ENCODE results near the gene KRTAP9-4. TPM values are rescaled to one million over a fixed set of nuclear protein-coding genes. Genes with fewer than 3 reads are reported as not detected.
A peak's percentile ranks its signal among the peaks of the same experiment; 100 is the strongest.
"Not testable (repeated sequence)": the region's sequence is repeated elsewhere in the genome, so short reads cannot be mapped to it uniquely, and the experiment has no call there.

The KRTAP9-4 gene
- total and polyA plus RNA-seq, 3 experiments from 2014 or later: not detected

GRCh38 chr17:41271858-41272257 is 22.4 kb downstream of the KRTAP9-4 start:
- POLR2A ChIA-PET: no interaction called here
- no peak overlapping the region for H3K4me3 Mint-ChIP-seq
- no peak for DNase-seq

DNA sequence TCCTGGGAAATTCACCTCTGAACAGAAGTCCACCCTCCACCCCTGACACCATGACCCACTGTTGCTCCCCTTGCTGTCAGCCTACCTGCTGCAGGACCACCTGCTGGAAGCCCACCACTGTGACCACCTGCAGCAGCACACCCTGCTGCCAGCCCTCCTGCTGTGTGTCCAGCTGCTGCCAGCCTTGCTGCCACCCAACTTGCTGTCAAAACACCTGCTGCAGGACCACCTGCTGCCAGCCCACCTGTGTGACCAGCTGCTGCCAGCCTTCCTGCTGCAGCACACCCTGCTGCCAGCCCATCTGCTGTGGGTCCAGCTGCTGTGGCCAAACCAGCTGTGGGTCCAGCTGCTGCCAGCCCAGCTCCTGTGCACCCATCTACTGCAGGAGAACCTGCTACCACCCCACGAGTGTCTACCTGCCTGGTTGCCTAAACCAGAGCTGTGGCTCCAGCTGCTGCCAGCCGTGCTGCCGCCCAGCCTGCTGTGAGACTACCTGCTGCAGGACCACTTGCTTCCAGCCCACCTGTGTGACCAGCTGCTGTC is 26.2 kb downstream of the KRTAP9-4 start, which contains the start of gene KRTAP9-7:
TSS of gene KRTAP9-7 (plus strand) at position 51 of the 543 bp plus-strand sequence. CDS start at position 51, 0 bp downstream.
- H3K27me3 Mint-ChIP-seq: peaks cover 6 to 45% of the 10 kb centered on the region in 2 donors
- H3K36me3 ChIP-seq (ENCODE audit: insufficient read depth, low read length); H3K27me3 ChIP-seq (ENCODE audit: insufficient read depth, low read length, poor library complexity, severe bottlenecking); CTCF ChIA-PET; H3K4me3 Mint-ChIP-seq; POLR2A ChIA-PET; H3K27ac ChIP-seq (ENCODE audit: low read depth, low read length); H3K4me1 ChIP-seq (ENCODE audit: insufficient read depth, low read length); DNase-seq; H3K9me3 ChIP-seq (ENCODE audit: low read length); H3K4me3 ChIP-seq (ENCODE audit: low read length); H3K9me3 Mint-ChIP-seq; H3K36me3 Mint-ChIP-seq; H3K4me1 Mint-ChIP-seq: not testable (repeated sequence)
- H3K27ac Mint-ChIP-seq: peak within 1 kb of the TSS in 1 of 8 donors; percentile 43

More at GRCh38 chr17:41271858-41272257, 22.4 kb downstream of the KRTAP9-4 start:
- no peaks in the 10 kb centered on the region for H3K9me3 Mint-ChIP-seq
- H3K27ac Mint-ChIP-seq: no peak overlapping the region
- no peak overlapping the region for H3K27ac ChIP-seq (ENCODE audit: low read depth, low read length)
- no peaks in the 10 kb centered on the region for H3K4me1 Mint-ChIP-seq
- no peaks in the 10 kb centered on the region for H3K27me3 ChIP-seq (ENCODE audit: insufficient read depth, low read length, poor library complexity, severe bottlenecking)
- H3K27me3 Mint-ChIP-seq: peaks cover 2 to 12% of the 10 kb centered on the region in 2 donors
- H3K4me1 ChIP-seq (ENCODE audit: insufficient read depth, low read length): no peaks in the 10 kb centered on the region
- no peaks in the 10 kb centered on the region for H3K9me3 ChIP-seq (ENCODE audit: low read length)
- H3K36me3 ChIP-seq (ENCODE audit: insufficient read depth, low read length): no peaks in the 10 kb centered on the region
- CTCF ChIA-PET: no interaction called here
- H3K36me3 Mint-ChIP-seq: no peaks in the 10 kb centered on the region
- H3K4me3 ChIP-seq (ENCODE audit: low read length): no peak overlapping the region

- Histone ChIP-seq H3K9me3 (ENCODE audit: low read length) (no peaks in the 10 kb centered on the region), H3K27me3 (ENCODE audit: insufficient read depth, low read length, poor library complexity, severe bottlenecking) (no peaks in the 10 kb centered on the region), H3K36me3 (ENCODE audit: insufficient read depth, low read length) (no peaks in the 10 kb centered on the region), H3K4me1 (ENCODE audit: insufficient read depth, low read length) (no peaks in the 10 kb centered on the region), H3K4me3 (ENCODE audit: low read length) (no peak overlapping the region), H3K27ac (ENCODE audit: low read depth, low read length) (no peak overlapping the region)
- Mint-ChIP-seq H3K9me3 (peaks cover 0 to 2% (median 0%) of the 10 kb centered on the region in 5 donors), H3K4me1 (no peaks in the 10 kb centered on the region), H3K27me3 (peaks cover 8 to 54% of the 10 kb centered on the region in 2 donors), H3K36me3 (peaks cover 0 to 3% (median 0%) of the 10 kb centered on the region in 3 donors), H3K27ac (no peak overlapping the region), H3K4me3 (no peak overlapping the region)
- ChIA-PET POLR2A (no interaction called here), CTCF (no interaction called here)
- DNase-seq: no peak
Measured at GRCh38 chr17:41278176-41278955, 28.9 kb downstream of the KRTAP9-4 start.

DNA sequence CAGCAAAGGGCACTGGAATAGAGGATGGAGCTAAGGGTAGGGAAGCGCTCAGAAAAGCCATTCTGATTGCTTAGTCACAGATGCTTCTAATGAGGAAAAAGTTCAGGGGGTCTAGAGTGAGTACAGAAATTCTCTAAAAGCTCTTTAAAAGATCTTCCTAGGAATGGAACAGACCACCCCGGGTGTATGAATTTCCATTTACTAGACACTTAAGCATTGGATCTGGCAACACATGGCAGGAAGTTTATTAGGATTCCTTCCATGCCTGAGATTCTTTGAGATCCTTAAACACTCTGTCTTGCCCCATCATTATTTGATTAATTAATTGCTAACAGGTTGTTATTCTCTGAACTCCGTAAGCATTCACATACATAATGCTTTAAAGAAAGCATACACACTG is 34.6 kb downstream of the KRTAP9-4 start:
- H3K9me3 Mint-ChIP-seq: peaks cover 0 to 2% (median 0%) of the 10 kb centered on the region in 5 donors
- H3K4me3 Mint-ChIP-seq: no peak overlapping the region
- ChIA-PET POLR2A (no interaction called here), CTCF (no interaction called here)
- Histone ChIP-seq H3K4me3 (ENCODE audit: low read length) (no peak overlapping the region), H3K36me3 (ENCODE audit: insufficient read depth, low read length) (no peaks in the 10 kb centered on the region), H3K27me3 (ENCODE audit: insufficient read depth, low read length, poor library complexity, severe bottlenecking) (no peaks in the 10 kb centered on the region), H3K4me1 (ENCODE audit: insufficient read depth, low read length) (no peaks in the 10 kb centered on the region), H3K27ac (ENCODE audit: low read depth, low read length) (no peak overlapping the region), H3K9me3 (ENCODE audit: low read length) (no peaks in the 10 kb centered on the region)
- H3K27me3 Mint-ChIP-seq: peaks cover 6 to 31% of the 10 kb centered on the region in 2 donors
- no peak overlapping the region for H3K27ac Mint-ChIP-seq
- H3K4me1 Mint-ChIP-seq: peaks cover 4 to 8% (median 6%) of the 10 kb centered on the region in 3 donors
- peaks cover 0 to 3% (median 0%) of the 10 kb centered on the region in 3 donors for H3K36me3 Mint-ChIP-seq
- no peak for DNase-seq

DNA sequence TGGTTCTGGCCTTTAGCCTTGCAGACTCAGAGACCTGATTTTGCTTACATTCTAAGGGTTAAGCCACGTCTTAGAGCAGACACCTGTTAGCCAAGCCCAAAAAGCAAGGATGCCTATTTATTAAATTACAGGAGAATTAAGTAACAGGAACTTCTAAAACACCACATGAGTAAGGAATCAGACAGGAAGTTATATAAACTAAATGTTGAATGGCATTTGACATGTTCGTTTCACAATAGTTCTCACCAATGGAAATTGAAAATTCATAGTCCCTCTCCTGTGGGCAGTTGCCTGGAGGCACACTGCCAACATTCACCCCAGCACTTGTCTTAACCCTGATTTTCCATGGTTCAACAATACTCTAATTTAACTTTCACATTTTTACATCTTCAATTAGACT is 35.1 kb downstream of the KRTAP9-4 start:
- Mint-ChIP-seq H3K36me3 (peaks cover 0 to 3% (median 0%) of the 10 kb centered on the region in 3 donors), H3K4me1 (peaks cover 4 to 8% (median 6%) of the 10 kb centered on the region in 3 donors), H3K9me3 (peaks cover 0 to 2% (median 0%) of the 10 kb centered on the region in 5 donors), H3K27me3 (peaks cover 6 to 31% of the 10 kb centered on the region in 2 donors), H3K4me3 (no peak overlapping the region), H3K27ac (peak overlapping the region in 1 of 8 donors; percentile 24)
- ChIA-PET CTCF (no interaction called here), POLR2A (no interaction called here)
- Histone ChIP-seq H3K36me3 (ENCODE audit: insufficient read depth, low read length) (no peaks in the 10 kb centered on the region), H3K4me3 (ENCODE audit: low read length) (no peak overlapping the region), H3K27me3 (ENCODE audit: insufficient read depth, low read length, poor library complexity, severe bottlenecking) (no peaks in the 10 kb centered on the region), H3K27ac (ENCODE audit: low read depth, low read length) (no peak overlapping the region), H3K4me1 (ENCODE audit: insufficient read depth, low read length) (no peaks in the 10 kb centered on the region), H3K9me3 (ENCODE audit: low read length) (no peaks in the 10 kb centered on the region)
- DNase-seq: no peak

DNA sequence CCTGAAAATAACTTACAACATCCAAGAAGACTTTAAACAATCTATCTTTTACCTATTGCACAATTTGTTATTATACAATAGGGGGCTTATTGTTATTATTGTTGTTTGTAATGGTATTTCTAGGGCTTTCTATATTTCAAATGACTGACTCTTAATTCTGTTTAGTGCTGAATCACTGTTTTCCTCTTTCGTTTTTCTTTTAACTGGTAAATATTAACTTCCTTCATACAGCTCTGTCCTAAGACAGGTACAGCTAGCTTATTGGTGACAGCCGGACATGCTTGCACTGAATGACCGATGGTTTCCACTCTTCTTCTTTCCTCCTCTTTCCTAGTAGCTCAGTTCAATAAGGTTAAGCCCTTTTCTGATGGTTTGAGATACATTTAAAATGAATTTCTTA is 37.6 kb downstream of the KRTAP9-4 start:
- Mint-ChIP-seq H3K27ac (no peak overlapping the region), H3K4me3 (no peak overlapping the region), H3K36me3 (no peaks in the 10 kb centered on the region), H3K27me3 (peaks cover 0 to 26% of the 10 kb centered on the region in 2 donors), H3K9me3 (no peaks in the 10 kb centered on the region), H3K4me1 (peaks cover 4 to 8% (median 6%) of the 10 kb centered on the region in 3 donors)
- no peak overlapping the region for H3K27ac ChIP-seq (ENCODE audit: low read depth, low read length)
- no peaks in the 10 kb centered on the region for H3K27me3 ChIP-seq (ENCODE audit: insufficient read depth, low read length, poor library complexity, severe bottlenecking)
- no peak for DNase-seq
- no peaks in the 10 kb centered on the region for H3K36me3 ChIP-seq (ENCODE audit: insufficient read depth, low read length)
- H3K4me3 ChIP-seq (ENCODE audit: low read length): no peak overlapping the region
- H3K4me1 ChIP-seq (ENCODE audit: insufficient read depth, low read length): no peaks in the 10 kb centered on the region
- POLR2A ChIA-PET: no interaction called here
- H3K9me3 ChIP-seq (ENCODE audit: low read length): no peaks in the 10 kb centered on the region
- CTCF ChIA-PET: interaction anchor here (1.3 kb wide), 1 partner anchor 22 kb away, joined by 4 read pairs; no protein-coding TSS in a partner anchor

DNA sequence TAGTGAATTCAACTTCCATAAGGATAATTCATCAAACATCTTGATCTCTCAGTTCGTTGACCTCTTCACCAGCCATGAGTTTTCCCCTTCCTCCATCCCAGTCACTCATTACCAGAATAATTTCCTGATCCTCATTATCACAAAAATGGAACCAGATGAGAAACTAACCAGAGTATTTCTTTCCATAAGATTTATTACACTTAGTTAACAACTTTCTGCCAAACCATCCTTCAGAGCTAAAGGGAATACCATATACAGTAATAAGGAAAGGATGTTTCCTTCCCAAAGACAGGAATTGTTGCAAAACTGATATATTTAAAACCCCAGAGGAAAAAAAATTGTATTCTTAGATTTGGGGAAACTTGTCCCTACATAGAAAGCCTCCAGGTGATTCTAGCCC is 44.5 kb downstream of the KRTAP9-4 start:
- peaks cover 16 to 31% of the 10 kb centered on the region in 2 donors for H3K27me3 Mint-ChIP-seq
- Histone ChIP-seq H3K36me3 (ENCODE audit: insufficient read depth, low read length) (no peaks in the 10 kb centered on the region), H3K4me1 (ENCODE audit: insufficient read depth, low read length) (no peaks in the 10 kb centered on the region), H3K27ac (ENCODE audit: low read depth, low read length) (no peak overlapping the region), H3K4me3 (ENCODE audit: low read length) (no peak overlapping the region), H3K27me3 (ENCODE audit: insufficient read depth, low read length, poor library complexity, severe bottlenecking) (no peaks in the 10 kb centered on the region), H3K9me3 (ENCODE audit: low read length) (no peaks in the 10 kb centered on the region)
- H3K4me1 Mint-ChIP-seq: no peaks in the 10 kb centered on the region
- ChIA-PET POLR2A (no interaction called here), CTCF (no interaction called here)
- DNase-seq: no peak
- no peaks in the 10 kb centered on the region for H3K9me3 Mint-ChIP-seq
- peaks cover 0 to 3% (median 0%) of the 10 kb centered on the region in 3 donors for H3K36me3 Mint-ChIP-seq
- no peak overlapping the region for H3K4me3 Mint-ChIP-seq
- H3K27ac Mint-ChIP-seq: no peak overlapping the region

DNA sequence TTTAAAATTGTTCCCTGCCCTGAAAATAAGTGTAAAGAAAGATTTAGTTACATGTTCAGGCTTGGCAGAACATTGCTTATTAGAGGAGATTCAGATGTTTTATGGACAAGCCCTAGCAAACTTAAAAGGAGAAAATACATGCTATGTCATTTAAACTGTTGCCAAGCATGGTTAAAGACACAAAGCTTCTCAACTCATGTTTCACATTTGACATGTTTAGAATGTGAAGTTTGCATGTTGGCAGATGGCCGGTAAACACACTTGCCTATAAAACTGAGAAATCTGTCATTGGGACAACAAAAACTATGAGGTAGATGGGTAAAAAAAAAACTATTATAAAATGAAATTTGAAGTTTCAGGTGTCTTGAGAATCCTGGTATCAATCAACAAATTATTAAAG is 47.4 kb downstream of the KRTAP9-4 start:
- H3K9me3 ChIP-seq (ENCODE audit: low read length): no peaks in the 10 kb centered on the region
- no peak overlapping the region for H3K27ac Mint-ChIP-seq

More for the DNA sequence above, 47.4 kb downstream of the KRTAP9-4 start:
- no peaks in the 10 kb centered on the region for H3K9me3 Mint-ChIP-seq
- peaks cover 16 to 18% of the 10 kb centered on the region in 2 donors for H3K27me3 Mint-ChIP-seq
- Histone ChIP-seq H3K4me3 (ENCODE audit: low read length) (no peak overlapping the region), H3K27me3 (ENCODE audit: insufficient read depth, low read length, poor library complexity, severe bottlenecking) (no peaks in the 10 kb centered on the region), H3K36me3 (ENCODE audit: insufficient read depth, low read length) (no peaks in the 10 kb centered on the region), H3K4me1 (ENCODE audit: insufficient read depth, low read length) (no peaks in the 10 kb centered on the region), H3K27ac (ENCODE audit: low read depth, low read length) (no peak overlapping the region)
- ChIA-PET CTCF (no interaction called here), POLR2A (no interaction called here)
- peaks cover 8 to 13% (median 9%) of the 10 kb centered on the region in 3 donors for H3K4me1 Mint-ChIP-seq
- DNase-seq: no peak
- H3K4me3 Mint-ChIP-seq: no peak overlapping the region
- H3K36me3 Mint-ChIP-seq: peaks cover 0 to 8% (median 0%) of the 10 kb centered on the region in 3 donors
